Measurements from ENCODE around the gene AP5S1.

Gene AP5S1

GRCh38 chr20:3784216-3784853 lies 36.0 kb upstream of the AP5S1 start:
- H3K4me3 ChIP-seq (replicated peaks; ENCODE audit: low read depth, low read length): no peak overlapping the region

GRCh38 chr20:3784863-3785239 lies 35.5 kb upstream of the AP5S1 start:
- H3K36me3 ChIP-seq (ENCODE audit: control insufficient read depth, insufficient read depth, low read length): peaks cover 2% of the 10 kb centered on the region
- no peak for DNase-seq (ENCODE audit: extremely low read depth, insufficient read length)
- H3K27me3 ChIP-seq (replicated peaks; ENCODE audit: control insufficient read depth, insufficient read depth, low read length): no peaks in the 10 kb centered on the region
- no peak for TF ChIP-seq CTCF (IDR thresholded peaks at IDR 0.05; ENCODE audit: insufficient read depth, low read length, poor library complexity, severe bottlenecking)
- H3K4me3 ChIP-seq (replicated peaks; ENCODE audit: low read depth, low read length): no peak overlapping the region

More at GRCh38 chr20:3784216-3784853, 36.0 kb upstream of the AP5S1 start:
- no peak for DNase-seq (ENCODE audit: extremely low read depth, insufficient read length)
- no peak for TF ChIP-seq CTCF (IDR thresholded peaks at IDR 0.05; ENCODE audit: insufficient read depth, low read length, poor library complexity, severe bottlenecking)
- Histone ChIP-seq H3K27me3 (replicated peaks; ENCODE audit: control insufficient read depth, insufficient read depth, low read length) (no peaks in the 10 kb centered on the region), H3K36me3 (ENCODE audit: control insufficient read depth, insufficient read depth, low read length) (peaks cover 2% of the 10 kb centered on the region)

GRCh38 chr20:3785240-3786125 lies 34.9 kb upstream of the AP5S1 start:
- peak overlapping the region; percentile 76 for H3K4me3 ChIP-seq (replicated peaks; ENCODE audit: low read depth, low read length)
- no peaks in the 10 kb centered on the region for H3K27me3 ChIP-seq (replicated peaks; ENCODE audit: control insufficient read depth, insufficient read depth, low read length)
- H3K36me3 ChIP-seq (ENCODE audit: control insufficient read depth, insufficient read depth, low read length): peaks cover 2% of the 10 kb centered on the region
- no peak for DNase-seq (ENCODE audit: extremely low read depth, insufficient read length)
- TF ChIP-seq CTCF (IDR thresholded peaks at IDR 0.05; ENCODE audit: insufficient read depth, low read length, poor library complexity, severe bottlenecking): no peak

- peak; percentile 71 for DNase-seq (ENCODE audit: extremely low read depth, insufficient read length)
- H3K36me3 ChIP-seq (ENCODE audit: control insufficient read depth, insufficient read depth, low read length): peaks cover 2% of the 10 kb centered on the region
- peak overlapping the region; percentile 76 for H3K4me3 ChIP-seq (replicated peaks; ENCODE audit: low read depth, low read length)
- H3K27me3 ChIP-seq (replicated peaks; ENCODE audit: control insufficient read depth, insufficient read depth, low read length): no peaks in the 10 kb centered on the region
- TF ChIP-seq CTCF (IDR thresholded peaks at IDR 0.05; ENCODE audit: insufficient read depth, low read length, poor library complexity, severe bottlenecking): no peak
These were observed 34.2 kb upstream of the AP5S1 start for GRCh38 chr20:3786126-3786484.

- no peaks in the 10 kb centered on the region for H3K27me3 ChIP-seq (replicated peaks; ENCODE audit: control insufficient read depth, insufficient read depth, low read length)
- peak within 1 kb of the TSS; percentile 76 for H3K4me3 ChIP-seq (replicated peaks; ENCODE audit: low read depth, low read length)
- peak; percentile 41 for TF ChIP-seq CTCF (IDR thresholded peaks at IDR 0.05; ENCODE audit: insufficient read depth, low read length, poor library complexity, severe bottlenecking)
- DNase-seq (ENCODE audit: extremely low read depth, insufficient read length): peak; percentile 91
- peaks cover 2% of the 10 kb centered on the region for H3K36me3 ChIP-seq (ENCODE audit: control insufficient read depth, insufficient read depth, low read length)
These were observed 33.6 kb upstream of the AP5S1 start, which contains the start of gene CENPB for GRCh38 chr20:3786665-3787323. Gene CENPB (minus strand): TSS chr20:3786740. CDS start chr20:3786483, 257 bp downstream.

Data from GM06990 (cell line).